Measurements from ENCODE around the gene ZCWPW2. TPM values are rescaled to one million over a fixed set of nuclear protein-coding genes. Genes with fewer than 3 reads are reported as not detected.

ZCWPW2 gene
- total RNA-seq, 1 experiment from 2014 or later, result not detected

DNA sequence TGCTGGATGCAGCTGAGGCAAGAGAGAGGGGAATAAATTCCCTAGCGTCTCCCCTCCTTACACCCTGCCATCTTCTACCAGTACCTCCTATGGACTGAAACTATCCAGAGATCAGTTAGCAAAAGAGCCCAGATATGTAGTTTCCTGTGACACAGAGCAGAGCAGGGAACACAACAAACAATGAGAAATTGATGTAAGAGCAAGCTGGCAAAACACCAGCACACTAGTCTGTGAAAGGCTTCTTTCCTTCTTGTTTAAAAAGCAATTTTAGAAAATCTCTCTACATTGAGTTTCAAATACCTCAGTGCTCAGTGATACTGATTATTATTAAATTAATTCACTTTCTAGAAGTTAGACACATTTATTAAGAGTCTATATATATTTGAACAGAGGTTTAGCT, 215.7 kb downstream of the ZCWPW2 start:
- no peak for DNase-seq
- Histone ChIP-seq H2AFZ (ENCODE audit: low read length) (no peak overlapping the region), H4K20me1 (ENCODE audit: insufficient read depth, low read depth, low read length) (no peaks in the 10 kb centered on the region), H3K27ac (ENCODE audit: low read length) (no peak overlapping the region), H3K9ac (ENCODE audit: low read length) (no peak overlapping the region), H3K79me2 (ENCODE audit: low read length) (no peaks in the 10 kb centered on the region), H3K9me3 (ENCODE audit: low read length) (no peaks in the 10 kb centered on the region), H3K4me1 (ENCODE audit: low read length) (no peaks in the 10 kb centered on the region), H3K27me3 (ENCODE audit: low read length) (no peaks in the 10 kb centered on the region), H3K4me3 (ENCODE audit: low read length) (no peak overlapping the region), H3K36me3 (ENCODE audit: insufficient read depth, low read length) (no peaks in the 10 kb centered on the region), H3K9me2 (replicated peaks; ENCODE audit: insufficient read depth, low read length) (no peaks in the 10 kb centered on the region), H3K4me2 (ENCODE audit: low read depth, low read length, poor library complexity, severe bottlenecking) (no peak overlapping the region)

DNA sequence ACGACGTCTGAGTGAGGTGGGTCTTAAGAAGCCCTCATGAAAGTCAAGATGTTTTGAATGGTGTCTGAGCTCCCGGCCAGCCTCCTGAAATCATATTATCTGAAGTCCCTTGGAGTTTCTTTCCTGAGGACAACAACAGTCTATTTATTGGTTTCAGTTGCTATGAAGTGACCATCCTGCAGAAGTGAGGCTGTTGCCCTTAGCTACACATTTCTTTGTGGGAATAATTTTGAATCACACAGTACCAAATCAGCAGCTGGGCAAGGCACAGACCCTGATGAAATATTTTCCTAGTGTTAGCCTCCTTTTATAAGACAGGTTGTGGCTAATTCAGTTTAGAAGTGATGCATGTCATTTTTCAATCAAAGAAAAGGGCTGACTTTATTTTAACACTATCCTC, 220.8 kb downstream of the ZCWPW2 start:
- H2AFZ ChIP-seq (ENCODE audit: low read length), result no peak overlapping the region
- no peak overlapping the region for H3K27ac ChIP-seq (ENCODE audit: low read length)
- no peak overlapping the region for H3K4me3 ChIP-seq (ENCODE audit: low read length)
- no peak overlapping the region for H3K4me2 ChIP-seq (ENCODE audit: low read depth, low read length, poor library complexity, severe bottlenecking)
- H3K9ac ChIP-seq (ENCODE audit: low read length), result no peak overlapping the region
- no peaks in the 10 kb centered on the region for H3K9me3 ChIP-seq (ENCODE audit: low read length)
- no peaks in the 10 kb centered on the region for H3K36me3 ChIP-seq (ENCODE audit: insufficient read depth, low read length)
- DNase-seq, result no peak
- H3K9me2 ChIP-seq (replicated peaks; ENCODE audit: insufficient read depth, low read length), result no peaks in the 10 kb centered on the region
- H3K4me1 ChIP-seq (ENCODE audit: low read length), result no peaks in the 10 kb centered on the region
- no peaks in the 10 kb centered on the region for H3K79me2 ChIP-seq (ENCODE audit: low read length)
- no peaks in the 10 kb centered on the region for H3K27me3 ChIP-seq (ENCODE audit: low read length)
- H4K20me1 ChIP-seq (ENCODE audit: insufficient read depth, low read depth, low read length), result no peaks in the 10 kb centered on the region

GRCh38 chr3:28574036-28574435, 225.5 kb downstream of the ZCWPW2 start:
- Histone ChIP-seq H3K36me3 (ENCODE audit: insufficient read depth, low read length) (no peaks in the 10 kb centered on the region), H2AFZ (ENCODE audit: low read length) (no peak overlapping the region), H3K4me3 (ENCODE audit: low read length) (no peak overlapping the region), H3K4me2 (ENCODE audit: low read depth, low read length, poor library complexity, severe bottlenecking) (no peak overlapping the region), H3K9me3 (ENCODE audit: low read length) (no peaks in the 10 kb centered on the region), H3K27me3 (ENCODE audit: low read length) (no peaks in the 10 kb centered on the region), H3K4me1 (ENCODE audit: low read length) (no peaks in the 10 kb centered on the region), H3K9ac (ENCODE audit: low read length) (no peak overlapping the region), H4K20me1 (ENCODE audit: insufficient read depth, low read depth, low read length) (no peaks in the 10 kb centered on the region), H3K79me2 (ENCODE audit: low read length) (no peaks in the 10 kb centered on the region), H3K27ac (ENCODE audit: low read length) (no peak overlapping the region), H3K9me2 (replicated peaks; ENCODE audit: insufficient read depth, low read length) (no peaks in the 10 kb centered on the region)
- DNase-seq, result no peak

- Histone ChIP-seq H2AFZ (ENCODE audit: low read length) (no peak overlapping the region), H3K9me3 (ENCODE audit: low read length) (no peaks in the 10 kb centered on the region), H3K27me3 (ENCODE audit: low read length) (no peaks in the 10 kb centered on the region), H3K4me3 (ENCODE audit: low read length) (no peak overlapping the region), H3K79me2 (ENCODE audit: low read length) (no peaks in the 10 kb centered on the region), H3K4me1 (ENCODE audit: low read length) (no peaks in the 10 kb centered on the region), H3K9me2 (replicated peaks; ENCODE audit: insufficient read depth, low read length) (no peaks in the 10 kb centered on the region), H3K36me3 (ENCODE audit: insufficient read depth, low read length) (no peaks in the 10 kb centered on the region), H3K9ac (ENCODE audit: low read length) (no peak overlapping the region), H3K4me2 (ENCODE audit: low read depth, low read length, poor library complexity, severe bottlenecking) (no peak overlapping the region), H3K27ac (ENCODE audit: low read length) (no peak overlapping the region), H4K20me1 (ENCODE audit: insufficient read depth, low read depth, low read length) (no peaks in the 10 kb centered on the region)
- DNase-seq, result no peak
These were observed 226.7 kb downstream of the ZCWPW2 start for GRCh38 chr3:28575100-28575745.

Other genes starting within 250 kb of the ZCWPW2 start
- gene CMC1, start 107.1 kb upstream of the ZCWPW2 start, total RNA-seq (2014; rRNA removed; shearing (Covaris generic); ENCODE audit: low replicate concordance), result 25.0 and 29.9 TPM in 2 replicates
- gene AZI2, start 103 bp downstream of the ZCWPW2 start, total RNA-seq (2014; rRNA removed; shearing (Covaris generic); ENCODE audit: low replicate concordance), result 11.0 and 38.1 TPM in 2 replicates